ENCODE measurements around the gene SYT1.
"Not testable (repeated sequence)": the region's sequence is repeated elsewhere in the genome, so short reads cannot be mapped to it uniquely, and the experiment has no call there.

The SYT1 gene

GRCh38 chr12:79407671-79408622, 543.4 kb downstream of the SYT1 start:
- DNase-seq (ENCODE audit: low read depth), result peak; percentile 90

- no peak for DNase-seq (ENCODE audit: low read depth)
Measured at GRCh38 chr12:79408689-79409088, 544.1 kb downstream of the SYT1 start.

GRCh38 chr12:79409562-79409961, 545.0 kb downstream of the SYT1 start:
- DNase-seq (ENCODE audit: low read depth), result peak; percentile 82

- no peak for DNase-seq (ENCODE audit: low read depth)
Measured at GRCh38 chr12:79411791-79412190, 547.2 kb downstream of the SYT1 start.

- DNase-seq (ENCODE audit: low read depth), result no peak
Measured at GRCh38 chr12:79413796-79414195, 549.2 kb downstream of the SYT1 start.

GRCh38 chr12:79414252-79414651, 549.7 kb downstream of the SYT1 start:
- no peak for DNase-seq (ENCODE audit: low read depth)

GRCh38 chr12:79415321-79415720, 550.7 kb downstream of the SYT1 start:
- DNase-seq (ENCODE audit: low read depth), result no peak

- DNase-seq (ENCODE audit: low read depth), result peak; percentile 19
Measured at GRCh38 chr12:79415746-79416435, 551.3 kb downstream of the SYT1 start.

GRCh38 chr12:79420146-79420618, 555.6 kb downstream of the SYT1 start:
- DNase-seq (ENCODE audit: low read depth), result peak; percentile 94

- no peak for DNase-seq (ENCODE audit: low read depth)
Measured at GRCh38 chr12:79421236-79421740, 556.7 kb downstream of the SYT1 start.

- peak; percentile 75 for DNase-seq (ENCODE audit: low read depth)
Measured at GRCh38 chr12:79422060-79422812, 557.7 kb downstream of the SYT1 start.

- DNase-seq (ENCODE audit: low read depth), result no peak
Measured at GRCh38 chr12:79423560-79423959, 559.0 kb downstream of the SYT1 start.

- peak; percentile 97 for DNase-seq (ENCODE audit: low read depth)
Measured at GRCh38 chr12:79424109-79424721, 559.6 kb downstream of the SYT1 start.

- DNase-seq (ENCODE audit: low read depth), result peak; percentile 57
Measured at GRCh38 chr12:79426121-79426520, 561.5 kb downstream of the SYT1 start.

- not testable (repeated sequence) for DNase-seq (ENCODE audit: low read depth)
Measured at GRCh38 chr12:79426744-79427143, 562.2 kb downstream of the SYT1 start.

GRCh38 chr12:79433465-79434072, 569.0 kb downstream of the SYT1 start:
- no peak for DNase-seq (ENCODE audit: low read depth)

GRCh38 chr12:79434561-79434960, 570.0 kb downstream of the SYT1 start:
- no peak for DNase-seq (ENCODE audit: low read depth)

GRCh38 chr12:79435742-79436141, 571.2 kb downstream of the SYT1 start:
- DNase-seq (ENCODE audit: low read depth), result no peak

GRCh38 chr12:79438480-79439174, 574.1 kb downstream of the SYT1 start:
- DNase-seq (ENCODE audit: low read depth), result no peak

GRCh38 chr12:79439175-79439825, 574.7 kb downstream of the SYT1 start:
- DNase-seq (ENCODE audit: low read depth), result no peak

All from fibroblast of gingiva (primary cell).